Measurements from ENCODE around the gene TBCEL.
"Not testable (repeated sequence)": the region's sequence is repeated elsewhere in the genome, so short reads cannot be mapped to it uniquely, and the experiment has no call there.

TBCEL gene

GRCh38 chr11:121109471-121109870, 85.6 kb downstream of the TBCEL start:
- DNase-seq = no peak

DNA sequence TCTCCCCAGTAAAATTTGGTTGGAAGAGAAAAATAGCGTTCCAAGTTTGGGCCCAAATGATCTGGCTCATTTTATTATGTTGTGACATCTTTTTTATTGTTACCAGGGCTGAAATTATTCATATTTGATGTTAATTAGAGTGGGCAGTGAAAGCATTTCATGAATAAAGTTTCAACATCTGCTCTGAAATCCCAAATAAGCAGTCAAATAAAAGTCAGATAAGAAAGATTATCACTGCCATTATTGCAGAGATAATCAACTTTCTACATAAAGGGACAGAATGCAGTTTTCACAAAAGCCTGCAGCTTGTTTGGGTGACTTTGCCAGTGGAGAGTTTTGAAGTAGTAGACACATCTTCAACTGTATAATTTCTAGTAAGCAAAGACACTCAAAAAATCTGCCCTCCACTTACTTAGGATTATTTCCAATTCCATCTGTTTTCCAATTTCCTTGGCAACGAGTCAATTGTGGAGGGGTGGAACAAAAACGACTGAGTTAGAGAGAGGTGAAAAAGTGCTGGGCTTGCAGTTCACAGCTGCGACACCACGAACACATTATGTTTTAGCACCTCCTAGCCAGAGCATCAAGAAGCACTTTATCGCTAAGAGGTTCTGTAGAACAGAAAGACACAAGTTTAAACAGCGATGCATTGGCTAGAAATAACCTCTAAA, 86.1 kb downstream of the TBCEL start:
- DNase-seq = peak; percentile 23

DNA sequence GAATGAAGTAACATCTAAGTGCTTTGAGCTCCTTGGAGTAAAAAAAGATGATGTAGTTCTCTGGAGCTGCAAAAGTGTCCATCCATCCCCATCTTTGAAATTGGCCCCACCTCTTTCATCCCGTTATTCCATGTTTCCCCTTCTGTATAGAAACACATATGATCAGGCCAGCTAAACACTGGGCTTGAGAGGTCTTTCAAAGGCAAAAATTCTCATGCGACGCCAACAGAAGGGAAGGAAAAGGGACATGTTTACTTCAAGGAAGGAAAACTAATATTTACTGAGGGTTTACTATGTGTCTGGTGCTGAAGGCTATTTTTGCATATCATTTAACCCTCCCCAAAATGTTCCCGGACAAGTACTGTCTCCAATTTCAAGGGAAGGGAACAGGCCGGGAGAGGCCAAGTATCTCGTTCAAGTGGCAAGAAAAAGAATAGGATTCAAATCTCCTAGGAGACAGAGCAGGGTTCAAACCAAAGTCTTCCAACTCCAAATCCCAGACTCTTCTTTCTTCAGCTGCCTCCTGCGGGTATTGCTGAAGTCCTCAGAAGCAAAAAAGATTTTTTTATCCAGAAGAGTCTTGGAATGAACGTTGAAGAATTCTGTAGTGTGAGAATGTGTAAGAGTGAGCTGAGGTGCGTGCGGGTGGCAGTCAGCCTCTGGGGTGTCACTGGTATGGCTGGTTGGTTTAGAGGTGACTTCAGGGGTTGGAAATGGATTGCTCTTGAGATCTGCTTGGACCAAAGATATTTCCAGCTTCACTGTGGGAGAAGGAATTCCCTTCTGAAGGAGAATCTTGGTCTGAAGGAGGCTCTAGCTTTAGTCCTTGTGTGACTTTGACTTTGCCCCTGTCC, 87.2 kb downstream of the TBCEL start:
- no peak for DNase-seq

- peak; percentile 37 for DNase-seq
These were observed 88.9 kb downstream of the TBCEL start for GRCh38 chr11:121112498-121113455.

DNA sequence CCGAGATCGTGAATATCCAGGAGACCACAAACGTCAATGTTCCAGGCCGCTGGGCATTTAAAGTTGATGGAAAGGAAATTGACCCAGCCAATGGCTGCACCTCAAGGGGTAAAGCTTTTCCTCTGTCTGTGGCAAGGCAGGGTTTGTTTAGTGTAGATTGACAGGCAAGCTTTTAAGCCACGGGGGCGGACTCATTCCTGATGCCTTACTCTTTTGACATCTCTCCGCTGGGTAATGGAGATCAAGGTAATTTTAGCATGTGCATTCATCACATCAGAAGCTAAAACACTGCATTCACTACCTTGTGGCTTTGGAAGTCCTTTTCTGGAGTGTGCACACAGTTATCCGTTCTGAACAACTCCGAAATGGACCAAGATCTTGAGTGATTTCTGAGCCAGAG, 89.7 kb downstream of the TBCEL start:
- DNase-seq = no peak

DNA sequence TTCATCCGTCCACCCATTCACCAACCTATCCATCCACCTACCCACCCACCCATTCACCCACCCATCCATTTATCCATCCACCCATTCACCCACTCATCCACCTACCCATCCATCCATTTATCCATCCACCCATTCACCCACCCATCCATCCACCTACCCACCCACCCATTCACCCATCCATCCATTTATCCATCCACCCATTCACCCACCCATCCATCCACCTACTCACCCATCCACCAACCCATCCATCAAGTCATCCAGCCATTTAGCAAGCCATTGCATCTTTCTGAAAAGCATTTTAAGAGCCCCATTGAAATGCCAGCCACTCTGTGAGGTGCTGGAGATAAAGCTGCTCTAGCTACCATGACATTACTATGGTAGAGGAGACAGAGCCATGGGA, 91.1 kb downstream of the TBCEL start:
- not testable (repeated sequence) for DNase-seq

DNA sequence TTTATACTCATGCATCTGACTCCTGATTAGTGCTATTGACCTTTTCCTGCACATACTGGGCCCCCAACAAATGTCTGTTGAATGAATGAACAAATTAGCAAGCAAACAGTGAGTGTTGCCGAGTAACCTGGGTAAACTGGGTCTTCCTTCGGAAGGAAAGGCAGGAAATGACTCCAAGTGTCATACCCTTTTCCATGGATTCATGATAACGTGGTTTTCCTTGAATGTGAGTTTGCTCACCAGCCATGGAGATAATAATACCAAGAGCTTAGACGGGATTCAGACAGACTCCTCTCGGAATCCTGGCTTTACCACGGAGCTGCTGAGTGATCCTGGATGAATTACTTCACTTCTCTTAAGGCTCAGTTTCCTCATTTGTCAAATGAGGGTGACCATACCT, 93.9 kb downstream of the TBCEL start:
- no peak for DNase-seq

DNA sequence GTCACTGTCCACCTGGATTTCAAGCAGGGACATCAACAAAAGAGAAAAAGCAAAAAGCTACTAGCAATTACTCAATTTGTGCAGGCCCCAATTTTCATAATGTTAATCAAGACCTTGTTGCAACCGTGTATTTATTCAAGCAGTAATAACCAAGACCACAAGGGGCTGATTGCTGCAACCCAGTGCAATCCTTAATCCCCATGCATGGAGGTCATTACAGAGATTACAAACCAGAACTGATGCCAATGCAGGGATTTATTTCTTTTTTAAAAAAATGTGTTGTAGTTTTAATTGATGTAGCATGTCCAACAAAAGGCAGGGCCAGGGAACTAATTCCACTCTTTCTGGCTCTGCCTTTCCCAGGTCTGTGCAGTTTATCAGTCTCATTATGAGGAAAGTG, 95.5 kb downstream of the TBCEL start:
- DNase-seq = no peak

- no peak for DNase-seq
These were observed 98.4 kb downstream of the TBCEL start for GRCh38 chr11:121122328-121122727.

GRCh38 chr11:121123496-121124069, 99.7 kb downstream of the TBCEL start:
- peak; percentile 67 for DNase-seq

- DNase-seq = no peak
These were observed 103.9 kb downstream of the TBCEL start for GRCh38 chr11:121127809-121128208.

GRCh38 chr11:121129362-121130340, 105.7 kb downstream of the TBCEL start:
- DNase-seq = no peak

DNA sequence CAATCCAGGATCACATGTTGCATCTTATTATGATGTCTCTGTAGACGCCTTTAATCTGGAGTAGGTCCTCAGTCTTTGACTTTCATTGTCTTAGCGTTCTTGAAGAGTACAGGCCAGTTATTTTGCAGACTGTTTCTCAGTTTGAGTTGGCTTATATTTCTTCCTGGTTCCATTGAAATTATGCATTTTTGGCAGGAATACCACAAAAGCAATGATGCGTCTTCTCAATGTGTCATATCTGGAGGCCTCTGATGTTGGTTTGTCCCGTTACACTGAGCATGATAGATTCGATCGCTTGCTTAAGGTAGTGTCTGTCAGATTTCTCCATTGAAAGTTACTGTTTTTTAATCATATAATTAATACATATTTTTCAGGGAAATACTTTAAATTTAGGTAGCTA, 107.8 kb downstream of the TBCEL start:
- DNase-seq = no peak

DNA sequence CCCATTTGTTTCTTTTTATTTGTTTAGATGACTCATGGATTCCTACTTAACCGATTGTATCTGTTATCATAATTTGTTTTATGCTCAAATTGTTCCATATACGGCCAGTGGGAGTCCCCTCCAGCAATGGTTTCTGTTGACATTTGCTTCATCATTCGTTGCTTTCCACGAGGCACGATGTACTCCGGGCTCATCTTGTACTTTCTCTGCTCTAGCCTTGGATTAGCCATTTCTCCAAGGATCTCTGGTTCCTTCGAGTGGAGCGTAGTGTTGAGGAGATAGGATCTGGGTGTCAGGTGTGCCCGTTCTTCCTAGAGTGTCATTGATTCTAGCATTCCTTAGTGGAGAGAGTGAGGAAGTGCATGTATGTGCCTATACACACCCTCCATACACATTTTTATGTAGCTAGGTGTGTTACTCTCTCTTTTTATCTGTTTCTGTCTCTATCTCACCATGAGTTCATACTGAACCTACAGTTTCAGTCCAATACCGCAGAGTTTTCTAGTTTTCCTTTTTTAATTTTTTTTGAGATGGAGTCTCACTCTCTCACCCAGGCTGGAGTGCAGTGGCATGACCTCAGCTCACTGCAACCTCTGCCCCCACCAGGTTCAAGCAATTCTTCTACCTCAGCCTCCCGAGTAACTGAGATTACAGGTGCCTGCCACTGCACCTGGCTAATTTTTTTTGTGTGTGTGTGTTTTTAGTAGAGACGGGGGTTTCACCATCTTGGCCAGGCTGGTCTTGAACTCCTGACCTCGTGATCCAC, 108.5 kb downstream of the TBCEL start:
- no peak for DNase-seq

GRCh38 chr11:121134741-121135312, 110.9 kb downstream of the TBCEL start:
- peak; percentile 51 for DNase-seq

DNA sequence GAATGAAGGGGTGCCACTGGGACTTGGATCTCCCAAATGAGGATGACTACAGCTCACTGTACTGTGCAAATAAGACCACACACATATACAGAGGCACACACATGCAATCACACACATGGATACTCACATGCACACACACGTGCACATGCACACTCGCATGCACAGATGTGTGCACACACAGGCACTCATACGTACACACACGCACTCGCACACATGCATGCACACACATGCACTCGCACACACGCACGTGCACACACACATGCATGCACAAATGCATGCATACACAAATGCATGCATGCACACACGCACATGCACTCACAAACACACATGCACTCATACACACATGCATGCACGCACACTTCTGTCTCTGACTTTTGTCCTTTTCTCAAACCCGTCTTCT, 113.1 kb downstream of the TBCEL start:
- no peak for DNase-seq

DNA sequence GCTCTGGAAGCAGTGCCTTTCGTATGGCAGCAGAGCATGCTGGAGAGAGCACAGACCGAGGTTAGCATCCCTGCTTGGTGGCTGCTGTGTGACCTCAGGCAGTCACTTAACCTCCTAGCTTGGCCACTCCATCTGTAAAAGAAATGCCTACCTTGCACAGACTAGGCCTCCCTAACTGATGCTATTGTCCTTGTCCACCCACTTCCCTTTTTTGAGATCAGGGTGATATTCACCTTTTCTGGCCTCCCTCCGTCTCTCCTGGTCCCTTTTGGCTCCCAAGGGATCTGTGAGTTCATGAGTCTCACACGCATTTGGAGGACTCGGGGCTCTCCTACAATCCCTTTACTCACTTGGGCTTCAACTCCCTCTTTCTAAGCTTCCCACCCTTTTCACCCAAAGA, 114.4 kb downstream of the TBCEL start:
- DNase-seq = no peak

- DNase-seq = no peak
These were observed 116.5 kb downstream of the TBCEL start for GRCh38 chr11:121140369-121140768.

Data from DMS79 treated with DMSO at 0.1 percent for 48 hours (cell line).